Measurements from ENCODE around the gene SDC1.

DNA sequence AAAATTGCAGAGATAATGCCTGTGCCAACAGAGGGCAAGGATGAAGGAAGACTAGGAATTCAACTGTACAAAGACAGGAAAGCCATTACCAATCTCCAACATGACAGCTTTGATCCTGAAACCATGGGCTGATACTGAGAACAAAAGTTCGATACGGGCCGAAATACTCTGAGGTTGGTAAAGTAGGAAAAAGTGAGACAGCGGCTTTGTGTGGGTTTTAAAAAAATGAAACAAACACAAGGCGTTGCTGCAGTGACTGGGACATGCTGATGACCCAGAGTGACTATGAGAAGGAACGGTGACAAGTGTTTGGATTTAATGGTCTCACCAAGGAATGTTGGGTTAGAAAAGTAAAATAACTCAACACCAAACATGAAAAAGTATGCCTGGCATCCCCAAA, 24.2 kb upstream of the SDC1 start:
- TF ChIP-seq, protein P1, sequence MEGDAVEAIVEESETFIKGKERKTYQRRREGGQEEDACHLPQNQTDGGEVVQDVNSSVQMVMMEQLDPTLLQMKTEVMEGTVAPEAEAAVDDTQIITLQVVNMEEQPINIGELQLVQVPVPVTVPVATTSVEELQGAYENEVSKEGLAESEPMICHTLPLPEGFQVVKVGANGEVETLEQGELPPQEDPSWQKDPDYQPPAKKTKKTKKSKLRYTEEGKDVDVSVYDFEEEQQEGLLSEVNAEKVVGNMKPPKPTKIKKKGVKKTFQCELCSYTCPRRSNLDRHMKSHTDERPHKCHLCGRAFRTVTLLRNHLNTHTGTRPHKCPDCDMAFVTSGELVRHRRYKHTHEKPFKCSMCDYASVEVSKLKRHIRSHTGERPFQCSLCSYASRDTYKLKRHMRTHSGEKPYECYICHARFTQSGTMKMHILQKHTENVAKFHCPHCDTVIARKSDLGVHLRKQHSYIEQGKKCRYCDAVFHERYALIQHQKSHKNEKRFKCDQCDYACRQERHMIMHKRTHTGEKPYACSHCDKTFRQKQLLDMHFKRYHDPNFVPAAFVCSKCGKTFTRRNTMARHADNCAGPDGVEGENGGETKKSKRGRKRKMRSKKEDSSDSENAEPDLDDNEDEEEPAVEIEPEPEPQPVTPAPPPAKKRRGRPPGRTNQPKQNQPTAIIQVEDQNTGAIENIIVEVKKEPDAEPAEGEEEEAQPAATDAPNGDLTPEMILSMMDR (IDR thresholded peaks at IDR 0.05), result no peak
- TF ChIP-seq POLR2A (IDR thresholded peaks at IDR 0.05) (no peak), EP300 (IDR thresholded peaks at IDR 0.05) (no peak)

All from ovary (tissue), 3 donors.